Retinal pigment epithelial cell (primary cell): ENCODE measurements around the gene CCR3.

Source experiments
- DNase-seq: peaks from one replicate; pipeline ENCODE4 v3.0.0-alpha.2; 2010; ENCODE audit warnings: low read depth
- H3K4me3 ChIP-seq: 2 replicates; pipeline ENCODE4 v1.5.1; 2011; ENCODE audit warnings: mild to moderate bottlenecking, low read length, control low read depth, moderate library complexity
- TF ChIP-seq, protein P1 (sequence below): conservative IDR thresholded peaks from 2 replicates; pipeline ENCODE4 v1.5.1; 2011; ENCODE audit warnings: low read depth, low read length, control low read depth, inconsistent platforms

The CCR3 gene

DNA sequence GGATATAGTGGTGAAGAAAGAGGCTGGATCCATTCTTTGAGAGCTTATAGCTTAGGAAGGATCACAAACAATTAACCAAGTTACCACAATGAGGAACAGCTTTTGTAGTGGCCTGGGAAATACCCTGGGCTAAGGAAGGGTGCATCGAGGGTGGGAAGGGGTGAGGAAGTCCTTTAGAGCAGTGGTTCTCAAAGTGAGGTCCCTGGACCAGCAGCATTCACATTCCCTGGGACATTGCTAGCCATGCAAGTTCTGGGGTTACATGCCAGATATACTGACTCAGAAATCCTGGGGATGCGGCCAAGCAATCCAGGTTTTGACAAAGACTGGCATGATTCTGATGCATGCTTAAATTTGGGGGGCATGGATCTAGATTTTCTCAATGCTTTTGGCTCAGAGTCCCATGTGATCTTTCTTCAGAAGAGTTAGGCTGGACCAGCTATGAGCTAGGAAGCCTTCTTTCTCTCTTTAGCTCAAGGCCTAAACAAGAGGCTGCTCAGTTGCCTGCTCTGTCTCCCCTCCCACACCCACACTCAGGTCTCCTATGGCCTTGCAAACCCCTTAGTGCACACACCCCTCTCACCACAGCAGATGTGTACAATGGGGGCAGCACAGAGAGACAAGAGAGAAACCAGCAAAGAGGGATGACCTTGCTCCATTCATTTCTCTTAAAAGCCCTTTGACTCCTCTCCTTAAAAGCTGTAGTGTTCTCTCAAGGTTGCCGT, 32.4 kb upstream of the CCR3 start:
- no peak overlapping the region for H3K4me3 ChIP-seq
- DNase-seq, result no peak
- TF ChIP-seq, protein P1, sequence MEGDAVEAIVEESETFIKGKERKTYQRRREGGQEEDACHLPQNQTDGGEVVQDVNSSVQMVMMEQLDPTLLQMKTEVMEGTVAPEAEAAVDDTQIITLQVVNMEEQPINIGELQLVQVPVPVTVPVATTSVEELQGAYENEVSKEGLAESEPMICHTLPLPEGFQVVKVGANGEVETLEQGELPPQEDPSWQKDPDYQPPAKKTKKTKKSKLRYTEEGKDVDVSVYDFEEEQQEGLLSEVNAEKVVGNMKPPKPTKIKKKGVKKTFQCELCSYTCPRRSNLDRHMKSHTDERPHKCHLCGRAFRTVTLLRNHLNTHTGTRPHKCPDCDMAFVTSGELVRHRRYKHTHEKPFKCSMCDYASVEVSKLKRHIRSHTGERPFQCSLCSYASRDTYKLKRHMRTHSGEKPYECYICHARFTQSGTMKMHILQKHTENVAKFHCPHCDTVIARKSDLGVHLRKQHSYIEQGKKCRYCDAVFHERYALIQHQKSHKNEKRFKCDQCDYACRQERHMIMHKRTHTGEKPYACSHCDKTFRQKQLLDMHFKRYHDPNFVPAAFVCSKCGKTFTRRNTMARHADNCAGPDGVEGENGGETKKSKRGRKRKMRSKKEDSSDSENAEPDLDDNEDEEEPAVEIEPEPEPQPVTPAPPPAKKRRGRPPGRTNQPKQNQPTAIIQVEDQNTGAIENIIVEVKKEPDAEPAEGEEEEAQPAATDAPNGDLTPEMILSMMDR, result no peak

DNA sequence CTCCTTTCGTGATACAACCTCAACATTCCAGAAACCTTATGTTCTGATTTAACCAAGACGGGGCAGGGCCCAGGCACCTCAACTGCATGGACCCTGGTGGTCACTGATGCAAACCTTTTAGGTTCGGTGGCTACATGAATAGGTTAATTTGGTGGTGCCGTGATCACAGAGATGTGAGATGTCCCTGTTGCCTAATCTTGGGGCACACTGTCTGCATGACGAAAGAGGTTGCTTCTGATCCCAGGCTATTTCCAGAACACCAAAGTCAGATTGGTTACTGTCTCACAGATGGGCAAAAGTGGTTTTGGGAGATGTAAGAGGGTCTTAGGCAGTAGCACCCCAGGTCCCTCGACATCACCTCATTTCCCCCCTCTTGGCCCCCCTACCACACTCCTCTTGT, 30.2 kb upstream of the CCR3 start:
- DNase-seq, result no peak
- H3K4me3 ChIP-seq, result no peak overlapping the region
- TF ChIP-seq, protein P1, result no peak

DNA sequence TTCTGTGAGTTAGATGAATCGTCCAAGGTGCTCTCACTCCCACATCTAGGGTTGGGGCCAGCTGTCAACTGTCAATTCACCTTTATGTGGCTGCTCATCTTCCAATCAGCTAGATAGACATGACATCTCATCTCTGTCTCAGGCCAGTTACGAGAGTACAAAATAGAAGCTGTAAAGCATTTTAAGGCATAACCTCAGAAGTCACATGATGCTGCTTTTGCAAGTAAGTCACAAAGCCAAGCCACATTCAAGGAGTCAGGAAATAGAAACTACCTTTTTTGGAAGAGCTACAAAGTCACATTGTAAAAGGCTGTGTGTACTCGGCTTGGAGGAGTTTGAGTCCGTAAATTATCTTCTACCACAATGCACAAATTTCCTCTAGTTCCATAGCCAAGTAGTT, 29.1 kb upstream of the CCR3 start:
- H3K4me3 ChIP-seq, result no peak overlapping the region
- no peak for DNase-seq
- TF ChIP-seq, protein P1, result no peak

DNA sequence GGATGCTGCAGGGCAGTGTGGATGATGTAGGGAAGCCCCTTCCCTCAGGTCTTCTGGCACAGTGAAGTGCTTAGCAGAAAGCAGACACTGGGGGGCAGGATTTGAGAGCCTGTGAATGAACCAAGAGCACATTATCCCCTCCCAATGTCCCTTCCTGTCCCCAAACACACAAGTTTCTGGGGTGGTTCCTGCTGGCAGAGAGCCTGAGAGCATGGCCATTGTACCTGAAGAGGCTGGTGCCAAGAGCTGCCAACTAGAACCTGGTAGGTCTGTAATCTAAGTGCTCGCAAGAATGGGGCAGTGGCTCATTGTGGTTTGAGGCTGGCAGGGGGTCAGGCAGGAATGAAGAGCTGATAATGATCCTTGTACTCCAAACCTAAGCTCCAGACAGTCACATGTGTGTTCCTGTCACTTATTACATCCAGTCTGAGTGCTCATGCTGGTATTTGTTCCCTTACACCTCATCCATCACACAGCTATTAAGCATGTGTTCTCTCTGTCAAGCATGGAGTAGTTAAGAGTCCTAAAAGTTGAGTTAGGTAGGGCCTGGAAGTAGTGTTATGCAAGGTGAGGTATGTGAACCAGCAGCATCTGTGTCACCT, 27.4 kb upstream of the CCR3 start:
- no peak for DNase-seq
- H3K4me3 ChIP-seq, result no peak overlapping the region
- TF ChIP-seq, protein P1, result peak; percentile 45

DNA sequence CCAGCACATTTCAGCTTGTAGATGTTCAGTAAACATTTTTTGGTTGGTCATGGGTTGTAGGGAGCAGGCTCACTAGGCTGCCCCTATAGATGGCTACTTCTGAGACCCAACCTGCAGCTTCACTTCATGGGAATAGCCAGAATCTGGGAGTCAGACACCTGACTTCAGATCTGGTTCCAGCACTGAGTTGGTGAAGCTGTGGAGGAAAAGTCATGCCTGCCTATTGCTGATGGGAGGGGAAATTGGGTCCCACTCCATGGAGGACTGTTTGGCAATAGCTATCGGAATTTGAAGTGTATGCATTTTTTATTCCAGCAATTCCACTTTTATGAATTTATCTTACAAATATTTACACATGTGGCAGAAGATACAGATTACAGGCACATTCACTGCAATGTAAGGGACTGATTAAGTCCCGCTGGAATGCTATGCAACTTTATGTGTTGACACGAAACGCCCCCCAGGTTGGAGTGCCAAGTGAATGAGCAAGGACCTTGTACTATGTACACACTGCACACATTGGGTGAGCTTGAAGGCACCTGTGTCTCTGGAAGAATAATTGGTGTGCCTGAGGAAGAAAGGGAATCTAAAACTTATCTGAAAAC, 26.3 kb upstream of the CCR3 start:
- DNase-seq, result no peak
- TF ChIP-seq, protein P1, result no peak

DNA sequence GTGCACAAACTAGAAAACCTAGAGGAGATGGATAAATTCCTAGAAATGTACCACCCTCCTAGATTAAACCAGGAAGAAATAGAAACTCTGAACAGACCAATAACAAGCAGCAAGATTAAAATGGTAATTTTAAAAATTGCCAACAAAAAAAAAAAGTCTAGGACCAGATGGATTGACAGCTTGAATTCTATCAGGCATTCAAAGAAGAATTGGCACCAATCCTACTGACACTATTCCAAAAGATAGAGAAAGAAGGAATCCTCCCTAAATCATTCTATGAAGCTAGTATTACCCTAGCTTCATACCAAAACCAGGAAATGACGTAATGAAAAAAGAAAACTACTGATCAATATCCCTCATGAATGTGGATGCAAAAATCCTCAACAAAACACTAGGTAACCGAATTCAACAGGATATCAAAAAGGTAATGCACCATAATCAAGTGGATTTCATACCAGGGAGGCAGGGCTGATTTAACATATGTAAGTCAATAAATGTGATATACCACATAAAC, 24.0 kb upstream of the CCR3 start:
- TF ChIP-seq, protein P1, result no peak
- no peak overlapping the region for H3K4me3 ChIP-seq
- no peak for DNase-seq

More for the DNA sequence above, 26.3 kb upstream of the CCR3 start:
- H3K4me3 ChIP-seq, result no peak overlapping the region
